Tibial artery (tissue), 4 donors: ENCODE results near the gene GRID2.

Experiments
- DNase-seq, 2 donors: peaks; one replicate each; pipeline ENCODE4 v3.0.0-alpha.2; 2019
- H3K27ac ChIP-seq, 2 donors: fragments of 200-600 bp; sonication (generic) in 1 of 2; 1 replicate in 1 of 2; 2 replicates in 1 of 2; pipeline ENCODE4 v1.5.1; 2018 to 2019; ENCODE audit warnings: mild to moderate bottlenecking in 1 of 2
- H3K27me3 ChIP-seq, 2 donors: fragments of 200-600 bp; sonication (generic) in 1 of 2; one replicate each; pipeline versions ENCODE4 v1.5.1 to v1.6.0; 2016 to 2019
- H3K36me3 ChIP-seq, 3 donors: fragments of 200-600 bp; sonication (generic) in 2 of 3; one replicate each; pipeline ENCODE4 v1.5.1; 2016 to 2019; ENCODE audit warnings: mild to moderate bottlenecking in 2 of 3
- H3K4me1 ChIP-seq, 4 donors: fragments of 200-600 bp; sonication (generic) in 2 of 4; 1 replicate in 3 of 4; 2 replicates in 1 of 4; pipeline ENCODE4 v1.5.1; 2016 to 2019
- H3K4me3 ChIP-seq, 2 donors: fragments of 200-600 bp; sonication (generic) in 1 of 2; 1 replicate in 1 of 2; 2 replicates in 1 of 2; pipeline ENCODE4 v1.5.1; 2018 to 2019; ENCODE audit warnings: mild to moderate bottlenecking in 2 of 2
- H3K9me3 ChIP-seq, 3 donors: fragments of 200-600 bp; sonication (generic) in 1 of 3; one replicate each; pipeline ENCODE4 v1.5.1; 2016 to 2019
- CTCF ChIP-seq, 2 experiments: fragments of 200-600 bp in 1 of 2; fragments of 450-650 bp in 1 of 2; IDR thresholded peaks; one replicate each; pipeline ENCODE4 v1.5.1; 2017 to 2019; ENCODE audit warnings: antibody characterized with exemption in 2 of 2, mild to moderate bottlenecking in 1 of 2, moderate library complexity in 1 of 2
- intact Hi-C: fragments of 100-400 bp; cut with DNase I; formaldehyde crosslinking; loops from one replicate; pipeline ENCODE4 v1.15.0; 2023; ENCODE audit warnings: low total_unique reads

The GRID2 gene

GRCh38 chr4:92279296-92279695, 24.5 kb upstream of the GRID2 start:
- Histone ChIP-seq H3K27me3 (no peaks in the 10 kb centered on the region), H3K9me3 (no peaks in the 10 kb centered on the region), H3K4me1 (no peaks in the 10 kb centered on the region), H3K27ac (no peak overlapping the region), H3K4me3 (no peak overlapping the region), H3K36me3 (no peaks in the 10 kb centered on the region)
- DNase-seq: no peak
- TF ChIP-seq CTCF (IDR thresholded peaks at IDR 0.05): no peak
- intact Hi-C loops: no loop called here

GRCh38 chr4:92299152-92299551, 4.6 kb upstream of the GRID2 start:
- no peak overlapping the region for H3K4me3 ChIP-seq
- TF ChIP-seq CTCF (IDR thresholded peaks at IDR 0.05): no peak
- no peak for DNase-seq
- peaks cover 0 to 8% (median 7%) of the 10 kb centered on the region in 4 donors for H3K4me1 ChIP-seq
- peaks cover 0 to 11% of the 10 kb centered on the region in 2 donors for H3K27me3 ChIP-seq
- H3K36me3 ChIP-seq: no peaks in the 10 kb centered on the region
- no peaks in the 10 kb centered on the region for H3K9me3 ChIP-seq
- intact Hi-C loops: no loop called here
- no peak overlapping the region for H3K27ac ChIP-seq

- Histone ChIP-seq H3K27ac (no peak overlapping the region), H3K4me1 (peaks cover 0 to 27% (median 24%) of the 10 kb centered on the region in 4 donors), H3K36me3 (no peaks in the 10 kb centered on the region), H3K4me3 (peak overlapping the region; percentile 43 to 52), H3K9me3 (no peaks in the 10 kb centered on the region), H3K27me3 (peaks cover 0 to 32% of the 10 kb centered on the region in 2 donors)
- no peak for DNase-seq
- TF ChIP-seq CTCF (IDR thresholded peaks at IDR 0.05): no peak
- intact Hi-C loops: no loop called here
These were observed 355 bp downstream of the GRID2 start for GRCh38 chr4:92304121-92304520.

- intact Hi-C loops: no loop called here
- Histone ChIP-seq H3K9me3 (no peaks in the 10 kb centered on the region), H3K4me1 (peaks cover 0 to 27% (median 24%) of the 10 kb centered on the region in 4 donors), H3K4me3 (peak overlapping the region; percentile 43 to 52), H3K27ac (no peak overlapping the region), H3K27me3 (peaks cover 0 to 32% of the 10 kb centered on the region in 2 donors), H3K36me3 (no peaks in the 10 kb centered on the region)
- TF ChIP-seq CTCF (IDR thresholded peaks at IDR 0.05): no peak
- no peak for DNase-seq
These were observed 840 bp downstream of the GRID2 start for GRCh38 chr4:92304606-92305005.

- H3K4me1 ChIP-seq: peaks cover 0 to 27% (median 24%) of the 10 kb centered on the region in 4 donors
- H3K9me3 ChIP-seq: no peaks in the 10 kb centered on the region
- H3K36me3 ChIP-seq: no peaks in the 10 kb centered on the region
- peak overlapping the region; percentile 43 to 52 for H3K4me3 ChIP-seq
- TF ChIP-seq CTCF (IDR thresholded peaks at IDR 0.05): no peak
- peaks cover 0 to 32% of the 10 kb centered on the region in 2 donors for H3K27me3 ChIP-seq
- DNase-seq: peak in 1 of 2 donors; percentile 70
- peak overlapping the region in 1 of 2 donors; percentile 26 for H3K27ac ChIP-seq
- intact Hi-C loops: no loop called here
These were observed 1.5 kb downstream of the GRID2 start for GRCh38 chr4:92305148-92305877.
